Stimulated activated CD8-positive, alpha-beta memory T cell treated with anti-CD3 and anti-CD28 coated beads, Interleukin-7, amount 100 ng/mL, for 1 hour (primary cell): ENCODE results near the gene ZNF263.

Experiments
- DNase-seq, 2 donors: peaks; one replicate each; pipeline ENCODE4 v3.0.0-alpha.2; 2020; ENCODE audit warnings: low read depth in 2 of 2

ZNF263 gene

GRCh38 chr16:3282730-3283542 is at the start of gene ZNF263:
TSS of gene ZNF263 (plus strand) at chr16:3283491. CDS start at chr16:3283819, 328 bp downstream.
- DNase-seq: peak; percentile 77 to 78

- no peak for DNase-seq
These were observed 48.8 kb upstream of the ZNF263 start for GRCh38 chr16:3234543-3234856.

GRCh38 chr16:3234857-3235561 is 48.3 kb upstream of the ZNF263 start, which contains the start of gene ZNF200:
TSS of gene ZNF200 (minus strand) at chr16:3235158. CDS start at chr16:3233755, 1,403 bp downstream.
- DNase-seq: peak; percentile 83 to 85

GRCh38 chr16:3235856-3236669 is 47.2 kb upstream of the ZNF263 start:
- no peak for DNase-seq

GRCh38 chr16:3241761-3242160 is 41.5 kb upstream of the ZNF263 start:
- DNase-seq: no peak

GRCh38 chr16:3242709-3243108 is 40.6 kb upstream of the ZNF263 start:
- no peak for DNase-seq

- no peak for DNase-seq
These were observed 39.4 kb upstream of the ZNF263 start for GRCh38 chr16:3243882-3244281.

- no peak for DNase-seq
These were observed 37.3 kb upstream of the ZNF263 start for GRCh38 chr16:3246002-3246401.

GRCh38 chr16:3246876-3247275 is 36.4 kb upstream of the ZNF263 start:
- no peak for DNase-seq

GRCh38 chr16:3248596-3248995 is 34.7 kb upstream of the ZNF263 start:
- DNase-seq: no peak

- DNase-seq: no peak
These were observed 34.3 kb upstream of the ZNF263 start for GRCh38 chr16:3249020-3249419.

GRCh38 chr16:3249451-3249850 is 33.8 kb upstream of the ZNF263 start:
- no peak for DNase-seq

GRCh38 chr16:3252967-3253366 is 30.3 kb upstream of the ZNF263 start:
- no peak for DNase-seq

- DNase-seq: no peak
These were observed 29.0 kb upstream of the ZNF263 start for GRCh38 chr16:3254309-3254708.

GRCh38 chr16:3256146-3256865 is 27.0 kb upstream of the ZNF263 start, which contains the start of gene MEFV:
TSS of gene MEFV (minus strand) at chr16:3256633. CDS start at chr16:3256587, 46 bp downstream.
- no peak for DNase-seq

- DNase-seq: no peak
These were observed 26.3 kb upstream of the ZNF263 start for GRCh38 chr16:3256866-3257465.

GRCh38 chr16:3259836-3260235 is 23.5 kb upstream of the ZNF263 start:
- no peak for DNase-seq

- DNase-seq: no peak
These were observed 20.8 kb upstream of the ZNF263 start for GRCh38 chr16:3262517-3262916.

GRCh38 chr16:3264137-3265036 is 18.9 kb upstream of the ZNF263 start:
- peak; percentile 84 to 94 for DNase-seq
